H1 (cell line): ENCODE measurements around the gene GSK3B. TPM values are rescaled to one million over a fixed set of nuclear protein-coding genes. Genes with fewer than 3 reads are reported as not detected.

Experiments
- CTCF ChIA-PET: fragments of 300-600 bp; sonication (Branson Sonifier 250); formaldehyde crosslinking; loops from one replicate; lab custom pipeline; 2021; ENCODE audit not compliant: partially characterized antibody; lab: Charles Lee
- POLR2A ChIA-PET: fragments of 300-600 bp; sonication (Branson Sonifier 250); formaldehyde crosslinking; loops from one replicate; lab custom pipeline; 2021; ENCODE audit warnings: inconsistent platforms; ENCODE audit not compliant: partially characterized antibody; lab: Charles Lee
- DNase-seq, 2 experiments: peaks; one replicate each; pipeline versions ENCODE4 v3.0.0 to v3.0.0-alpha.2; 2010 to 2022; ENCODE audit warnings: low spot score in 2 of 2, low read depth in 1 of 2, mixed read lengths in 1 of 2
- FAIRE-seq: peaks from 2 replicates; lab custom pipeline; 2011; peaks lifted over from hg19 to GRCh38; lab: Jason Lieb, UNC
- H2AFZ ChIP-seq: 2 replicates; pipeline ENCODE4 v1.8.1; 2012; ENCODE audit warnings: low read length, inconsistent platforms
- H2AK5ac ChIP-seq: 2 replicates; pipeline ENCODE4 v1.6.1; 2013; ENCODE audit warnings: low read depth, low read length
- H2BK120ac ChIP-seq: replicated peaks from 2 replicates; pipeline ENCODE3; 2013; ENCODE audit warnings: low read depth, low read length, inconsistent platforms
- H2BK12ac ChIP-seq: 2 replicates; pipeline ENCODE4 v1.6.1; 2013; ENCODE audit warnings: low read depth, low read length
- H2BK15ac ChIP-seq: 2 replicates; pipeline ENCODE4 v1.6.1; 2013; ENCODE audit warnings: low read length
- H2BK20ac ChIP-seq: 2 replicates; pipeline ENCODE4 v1.6.1; 2013; ENCODE audit warnings: low read length
- H2BK5ac ChIP-seq: 2 replicates; pipeline ENCODE4 v1.6.1; 2013; ENCODE audit warnings: low read depth, low read length
- H3K14ac ChIP-seq: 2 replicates; pipeline ENCODE4 v1.6.1; 2013; ENCODE audit warnings: inconsistent platforms; ENCODE audit not compliant: insufficient read length
- H3K18ac ChIP-seq: 2 replicates; pipeline ENCODE4 v1.6.1; 2013; ENCODE audit warnings: low read length; ENCODE audit errors: extremely low read depth
- H3K23ac ChIP-seq: 2 replicates; pipeline ENCODE4 v1.6.1; 2013; ENCODE audit warnings: inconsistent platforms; ENCODE audit not compliant: insufficient read length
- H3K23me2 ChIP-seq: 2 replicates; pipeline ENCODE4 v1.6.1; 2013; ENCODE audit warnings: low read depth, low read length
- H3K27ac ChIP-seq: 2 replicates; pipeline ENCODE4 v1.6.1; 2011; ENCODE audit warnings: low read depth, low read length, inconsistent platforms
- H3K27me3 ChIP-seq, 4 experiments: replicated peaks in 1 of 4; 1 replicate in 1 of 4; 2 replicates in 3 of 4; pipeline versions ENCODE4 v1.6.1 to v1.8.1; 2011 to 2013; ENCODE audit warnings: low read length in 3 of 4, mild to moderate bottlenecking in 3 of 4, inconsistent platforms in 2 of 4, mixed read lengths in 2 of 4, moderate library complexity in 1 of 4; ENCODE audit not compliant: control insufficient read depth in 3 of 4, insufficient read depth in 3 of 4; ENCODE audit errors: extremely low read depth in 1 of 4
- H3K36me3 ChIP-seq, 4 experiments: 2 replicates each; pipeline versions ENCODE4 v1.6.1 to v1.8.1; 2011 to 2013; ENCODE audit warnings: mild to moderate bottlenecking in 4 of 4, low read length in 3 of 4, moderate library complexity in 2 of 4, control low read depth in 1 of 4, inconsistent platforms in 1 of 4; ENCODE audit not compliant: insufficient read depth in 4 of 4, control insufficient read depth in 2 of 4
- H3K4ac ChIP-seq: replicated peaks from 2 replicates; pipeline ENCODE3; 2013; ENCODE audit warnings: low read length, low read depth, mixed read lengths, inconsistent platforms; ENCODE audit not compliant: insufficient read length
- H3K4me1 ChIP-seq, 4 experiments: replicated peaks in 1 of 4; 1 replicate in 1 of 4; 2 replicates in 3 of 4; pipeline versions ENCODE4 v1.6.1 to v1.8.1; 2011 to 2013; ENCODE audit warnings: low read length in 3 of 4, inconsistent platforms in 2 of 4, mixed read lengths in 1 of 4; ENCODE audit not compliant: insufficient read depth in 4 of 4, control insufficient read depth in 3 of 4
- H3K4me2 ChIP-seq, 2 experiments: 2 replicates each; pipeline versions ENCODE4 v1.6.1 to v1.8.1; 2011 to 2013; ENCODE audit warnings: low read depth in 2 of 2, low read length in 2 of 2, control low read depth in 1 of 2, inconsistent platforms in 1 of 2, mild to moderate bottlenecking in 1 of 2; ENCODE audit not compliant: insufficient read depth in 1 of 2
- H3K4me3 ChIP-seq, 4 experiments: fragments of 200-600, 300-600 bp in 1 of 4; sonication (generic), shearing (Covaris generic), sonication (Bioruptor Twin) in 1 of 4; 2 replicates each; pipeline versions ENCODE4 v1.5.1 to v1.8.1; 2011 to 2016; ENCODE audit warnings: low read length in 4 of 4, low read depth in 3 of 4, control low read depth in 2 of 4, inconsistent platforms in 2 of 4, mild to moderate bottlenecking in 2 of 4, mixed read lengths in 1 of 4, moderate library complexity in 1 of 4; ENCODE audit not compliant: insufficient read depth in 2 of 4; ENCODE audit errors: extremely low read depth in 1 of 4
- H3K56ac ChIP-seq: replicated peaks from 2 replicates; pipeline ENCODE3; 2013; ENCODE audit warnings: low read depth, mild to moderate bottlenecking, mixed read lengths, low read length, inconsistent platforms; ENCODE audit not compliant: insufficient read length
- H3K79me1 ChIP-seq: 2 replicates; pipeline ENCODE4 v1.6.1; 2013; ENCODE audit warnings: low read depth, low read length, control low read depth
- H3K79me2 ChIP-seq, 2 experiments: 2 replicates each; pipeline versions ENCODE4 v1.6.1 to v1.8.1; 2012 to 2013; ENCODE audit warnings: low read length in 2 of 2, mild to moderate bottlenecking in 2 of 2, inconsistent platforms in 1 of 2; ENCODE audit not compliant: insufficient read depth in 2 of 2, control insufficient read depth in 1 of 2
- H3K9ac ChIP-seq, 4 experiments: replicated peaks in 1 of 4; 1 replicate in 1 of 4; 2 replicates in 3 of 4; pipeline versions ENCODE4 v1.6.1 to v1.8.1; 2011 to 2013; ENCODE audit warnings: low read depth in 3 of 4, low read length in 3 of 4, control low read depth in 2 of 4, mild to moderate bottlenecking in 2 of 4, moderate library complexity in 2 of 4, inconsistent platforms in 1 of 4; ENCODE audit errors: extremely low read depth in 1 of 4
- H3K9me3 ChIP-seq, 2 experiments: 2 replicates each; pipeline versions ENCODE4 v1.6.1 to v1.8.1; 2012 to 2013; ENCODE audit warnings: mild to moderate bottlenecking in 2 of 2, moderate library complexity in 2 of 2, control low read depth in 1 of 2, inconsistent platforms in 1 of 2, low read depth in 1 of 2, low read length in 1 of 2, mixed read lengths in 1 of 2; ENCODE audit not compliant: insufficient read depth in 2 of 2
- H4K20me1 ChIP-seq, 2 experiments: replicated peaks in 1 of 2; 2 replicates each; pipeline versions ENCODE3 to v1.8.1; 2011 to 2013; ENCODE audit warnings: inconsistent platforms in 2 of 2, low read length in 2 of 2, mild to moderate bottlenecking in 1 of 2; ENCODE audit not compliant: insufficient read depth in 2 of 2, control insufficient read depth in 1 of 2
- H4K5ac ChIP-seq: 2 replicates; pipeline ENCODE4 v1.6.1; 2013; ENCODE audit warnings: low read length, low read depth, mixed read lengths, inconsistent platforms; ENCODE audit not compliant: insufficient read length
- H4K8ac ChIP-seq: 2 replicates; pipeline ENCODE4 v1.8.0; 2013; ENCODE audit warnings: mild to moderate bottlenecking, moderate library complexity, low read length, inconsistent platforms; ENCODE audit not compliant: insufficient read depth; ENCODE audit errors: extremely low read depth
- H4K91ac ChIP-seq: replicated peaks from 2 replicates; pipeline ENCODE3; 2013; ENCODE audit warnings: low read length, mixed read lengths, inconsistent platforms; ENCODE audit not compliant: insufficient read length
- ASH2L ChIP-seq: fragments of 200-600, 300-600 bp; sonication (generic); IDR thresholded peaks from one replicate; pipeline ENCODE4 v1.7.1; 2017; ENCODE audit warnings: low read length
- BCL11A ChIP-seq, 2 experiments: IDR thresholded peaks; one replicate each; pipeline ENCODE4 v1.6.1; 2011; ENCODE audit warnings: low read depth in 2 of 2, low read length in 2 of 2, mild to moderate bottlenecking in 2 of 2
- BRCA1 ChIP-seq: IDR thresholded peaks from 2 replicates; pipeline ENCODE4 v1.6.1; 2012; ENCODE audit warnings: low read depth, low read length, improper control_type of control experiment
- CBX5 ChIP-seq: fragments of 300-800, 300-1000 bp; sonication (generic); IDR thresholded peaks from 2 replicates; pipeline ENCODE4 v1.7.1; 2016; ENCODE audit warnings: antibody characterized with exemption, low read length, low read depth
- CHD1 ChIP-seq: IDR thresholded peaks from 2 replicates; pipeline ENCODE4 v1.6.1; 2012; ENCODE audit warnings: low read depth, low read length, improper control_type of control experiment
- GABPA ChIP-seq: IDR thresholded peaks from 2 replicates; pipeline ENCODE4 v1.6.1; 2011; ENCODE audit warnings: mild to moderate bottlenecking, low read length, moderate library complexity, borderline replicate concordance; ENCODE audit not compliant: insufficient read depth
- MAFK ChIP-seq: IDR thresholded peaks from 2 replicates; pipeline ENCODE4 v1.6.1; 2012; ENCODE audit warnings: low read depth, mild to moderate bottlenecking, improper control_type of control experiment, low read length
- POU5F1 ChIP-seq: IDR thresholded peaks from 2 replicates; pipeline ENCODE4 v1.6.1; 2011; ENCODE audit warnings: low read depth, mild to moderate bottlenecking, low read length, moderate library complexity
- SIN3A ChIP-seq, 2 experiments: IDR thresholded peaks in 1 of 2; conservative IDR thresholded peaks in 1 of 2; 2 replicates each; pipeline ENCODE4 v1.6.1; 2011 to 2012; ENCODE audit warnings: low read length in 2 of 2, improper control_type of control experiment in 1 of 2, low read depth in 1 of 2, mild to moderate bottlenecking in 1 of 2
- SP2 ChIP-seq: IDR thresholded peaks from 2 replicates; pipeline ENCODE4 v1.6.1; 2012; ENCODE audit warnings: mild to moderate bottlenecking, low read length, inconsistent platforms
- TAF1 ChIP-seq: IDR thresholded peaks from 2 replicates; pipeline ENCODE4 v1.6.1; 2011; ENCODE audit warnings: mild to moderate bottlenecking, low read depth, low read length
- TAF7 ChIP-seq: optimal IDR thresholded peaks from 2 replicates; pipeline ENCODE3; 2011; ENCODE audit warnings: low read depth, mild to moderate bottlenecking, inconsistent platforms, low read length, moderate library complexity, borderline replicate concordance
- USF2 ChIP-seq: IDR thresholded peaks from 2 replicates; pipeline ENCODE4 v1.6.1; 2011; ENCODE audit warnings: low read length, improper control_type of control experiment
- whole genome bisulfite sequencing, 2 experiments: shearing (Covaris generic) in 1 of 2; methylation state at CpG; one replicate each; pipeline versions ENCODE4 v1.1.6 to v1.1.7; 2013 to 2015; ENCODE audit warnings: low lambda C conversion rate in 2 of 2, mixed read lengths in 2 of 2, inconsistent platforms in 1 of 2, low coverage in 1 of 2, missing lambda C conversion rate in 1 of 2; ENCODE audit not compliant: insufficient replicate concordance in 2 of 2, insufficient coverage in 1 of 2, insufficient read length in 1 of 2; ENCODE audit errors: extremely low coverage in 1 of 2, missing lambda C conversion rate in 1 of 2; 5-methylcytosine and 5-hydroxymethylcytosine counted together
- polyA plus RNA-seq, 7 experiments: library from polyadenylated mRNA; depleted of rRNA in 3 of 7; stranded (reverse) in 5 of 7; unstranded in 2 of 7; fragments of >200 nt in 5 of 7; fragments of 200-250 nt in 2 of 7; gene quantifications; 1 replicate in 5 of 7; 2 replicates in 1 of 7; 4 replicates in 1 of 7; pipeline versions ENCODE4 v1.2.1 to v1.2.3, GENCODE V29; 2011 to 2013; ENCODE audit warnings: missing spikeins in 2 of 7, mixed read lengths in 2 of 7
- total RNA-seq: library from RNA; stranded (reverse); fragmentation: NEBNext Ultra II Directional; extraction: Animal tissue kit (Norgen Biotek cat#: 25700); gene quantifications from 2 replicates; pipeline ENCODE4 v1.2.1, GENCODE V29; 2021

Gene GSK3B
- total and polyA plus RNA-seq, 2 of the 8 experiments (the other 6 are each of a cell fraction or from before 2014, with no cell fraction given): 24.2 to 50.7 TPM

GRCh38 chr3:119973018-119973646, 121.1 kb downstream of the GSK3B start:
- Histone ChIP-seq H3K4me2 (no peak overlapping the region), H3K14ac (no peak overlapping the region), H3K23me2 (no peaks in the 10 kb centered on the region), H3K4me3 (no peak overlapping the region), H3K27me3 (no peaks in the 10 kb centered on the region), H3K79me1 (peaks cover 3% of the 10 kb centered on the region; the same call in 1 of the 2 replicates), H3K9me3 (no peaks in the 10 kb centered on the region), H4K5ac (no peak overlapping the region), H3K36me3 (no peaks in the 10 kb centered on the region), H4K8ac (no peak overlapping the region), H3K79me2 (peaks cover 5 to 72% of the 10 kb centered on the region in 2 experiments; a peak in 3 of 4 replicates), H4K91ac (no peak overlapping the region), H3K23ac (no peak overlapping the region), H3K56ac (no peak overlapping the region), H2AFZ (no peak overlapping the region), H3K18ac (no peak overlapping the region), H3K4me1 (no peaks in the 10 kb centered on the region), H2BK12ac (no peak overlapping the region), H3K9ac (no peak overlapping the region), H3K4ac (no peak overlapping the region), H2BK5ac (no peak overlapping the region), H2BK120ac (no peak overlapping the region), H2BK15ac (no peak overlapping the region), H4K20me1 (peaks cover 0 to 4% of the 10 kb centered on the region in 2 experiments), H2AK5ac (no peak overlapping the region), H3K27ac (no peak overlapping the region), H2BK20ac (no peak overlapping the region)
- FAIRE-seq (no peak), DNase-seq (no peak)
- ChIA-PET POLR2A (no interaction called here), CTCF (no interaction called here)
- 92 to 100% methylated on average over 1 to 7 of the region's 7 CpGs for WGBS, 2 experiments
- TF ChIP-seq CBX5: no peak
- no peak for TF ChIP-seq USF2
- no peak for TF ChIP-seq CHD1
- no peak for TF ChIP-seq BRCA1
- TF ChIP-seq POU5F1: no peak
- no peak for TF ChIP-seq TAF1
- TF ChIP-seq SP2: no peak
- TF ChIP-seq TAF7: no peak
- TF ChIP-seq MAFK: no peak
- no peak for TF ChIP-seq ASH2L
- TF ChIP-seq GABPA: no peak
- no peak for TF ChIP-seq BCL11A (IDR thresholded peaks at IDR 0.05; ENCODE audit: low read depth in 2 of 2, low read length in 2 of 2)
- no peak for TF ChIP-seq SIN3A (conservative IDR thresholded peaks at IDR 0.05 in 1 of 2, IDR thresholded peaks at IDR 0.05 in 1 of 2; ENCODE audit: low read depth in 1 of 2, low read length in 2 of 2)
